IPS-15b (cell line): Measurements from ENCODE around the gene MSI2.

Source experiments
- H3K27me3 ChIP-seq: one replicate; pipeline ENCODE4 v1.6.1; 2013; ENCODE audit warnings: low read length; ENCODE audit not compliant: control insufficient read depth, insufficient read depth
- H3K36me3 ChIP-seq: one replicate; pipeline ENCODE4 v1.6.1; 2013; ENCODE audit warnings: low read length; ENCODE audit not compliant: control insufficient read depth, insufficient read depth
- H3K4me1 ChIP-seq: one replicate; pipeline ENCODE4 v1.6.1; 2013; ENCODE audit warnings: mild to moderate bottlenecking, low read length; ENCODE audit not compliant: control insufficient read depth, insufficient read depth
- H3K4me3 ChIP-seq: one replicate; pipeline ENCODE4 v1.5.1; 2013; ENCODE audit warnings: low read depth, low read length
- H3K9ac ChIP-seq: one replicate; pipeline ENCODE4 v1.6.1; 2013; ENCODE audit warnings: low read depth, mild to moderate bottlenecking, low read length
- H3K9me3 ChIP-seq: one replicate; pipeline ENCODE4 v1.6.1; 2013; ENCODE audit warnings: mild to moderate bottlenecking, low read length; ENCODE audit not compliant: control insufficient read depth, insufficient read depth

Gene MSI2

DNA sequence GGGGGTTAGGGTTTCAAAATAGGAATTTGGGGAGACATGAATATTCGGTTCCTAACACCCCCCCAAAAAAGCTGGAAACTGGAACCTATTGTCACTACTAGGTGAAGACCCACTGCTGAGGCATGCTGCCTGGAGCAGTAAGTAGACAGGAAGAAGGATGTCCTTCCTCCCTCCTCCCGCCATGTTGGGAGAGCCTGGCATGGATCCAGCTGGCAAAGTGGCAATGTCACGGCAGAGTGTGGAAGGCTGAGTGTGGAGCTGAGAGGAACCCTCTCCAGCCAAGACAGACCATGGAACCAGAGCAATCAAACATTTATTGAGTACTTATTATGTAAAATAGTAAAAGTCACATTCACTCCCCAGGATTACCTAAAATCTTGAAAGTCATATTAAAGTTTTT lies 439.7 kb downstream of the MSI2 start:
- Histone ChIP-seq H3K9me3 (no peaks in the 10 kb centered on the region), H3K4me3 (no peak overlapping the region)

GRCh38 chr17:57697197-57697596 lies 440.9 kb downstream of the MSI2 start:
- Histone ChIP-seq H3K9ac (no peak overlapping the region), H3K4me3 (no peak overlapping the region), H3K27me3 (no peaks in the 10 kb centered on the region), H3K36me3 (no peaks in the 10 kb centered on the region), H3K4me1 (no peaks in the 10 kb centered on the region), H3K9me3 (no peaks in the 10 kb centered on the region)

More for the DNA sequence above, 439.7 kb downstream of the MSI2 start:
- Histone ChIP-seq H3K27me3 (no peaks in the 10 kb centered on the region), H3K9ac (no peak overlapping the region), H3K4me1 (no peaks in the 10 kb centered on the region), H3K36me3 (no peaks in the 10 kb centered on the region)

DNA sequence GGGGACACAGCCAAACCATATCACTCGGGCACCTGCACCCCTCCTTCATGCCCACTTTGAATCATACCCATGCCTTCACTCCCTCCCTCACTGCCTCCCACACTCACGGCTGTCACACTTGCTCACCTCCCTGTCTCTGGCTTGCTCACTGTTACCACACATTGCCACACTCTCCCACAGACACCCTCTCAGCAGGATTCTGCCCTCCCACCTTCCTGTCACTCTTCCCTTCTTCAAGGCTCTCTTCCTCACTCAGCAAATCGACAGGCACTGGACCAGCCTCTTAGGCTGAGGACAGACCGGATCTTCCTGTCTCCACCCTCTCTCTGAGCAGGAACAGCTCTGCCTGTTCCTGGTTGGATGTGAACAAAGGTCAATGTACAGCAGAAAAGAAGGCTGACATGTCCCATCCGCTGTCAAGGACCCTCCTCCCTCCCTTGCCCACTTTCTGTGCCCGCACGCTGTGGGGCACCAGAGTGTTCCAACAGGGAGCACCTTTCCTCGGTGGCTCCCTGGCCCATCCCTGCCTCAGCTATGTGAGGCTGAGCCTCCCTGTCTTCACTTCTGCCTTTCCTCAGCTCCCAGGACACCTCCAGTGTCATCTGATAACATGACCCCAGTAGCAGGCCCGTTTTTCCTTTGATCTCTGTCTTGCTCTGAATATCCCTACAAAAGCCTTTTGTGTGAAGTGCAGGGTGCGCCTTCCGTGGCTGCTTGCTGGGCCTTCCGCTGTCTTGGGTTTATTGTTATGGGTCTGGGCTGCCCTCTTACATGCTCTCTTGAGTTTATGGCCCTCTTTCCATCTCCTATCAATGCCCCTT lies 441.8 kb downstream of the MSI2 start:
- no peak overlapping the region for H3K9ac ChIP-seq
- H3K9me3 ChIP-seq: no peaks in the 10 kb centered on the region
- no peaks in the 10 kb centered on the region for H3K36me3 ChIP-seq
- H3K4me3 ChIP-seq: no peak overlapping the region
- H3K4me1 ChIP-seq: no peaks in the 10 kb centered on the region
- H3K27me3 ChIP-seq: no peaks in the 10 kb centered on the region

GRCh38 chr17:57699751-57700219 lies 443.5 kb downstream of the MSI2 start:
- H3K4me3 ChIP-seq: no peak overlapping the region
- H3K9ac ChIP-seq: no peak overlapping the region
- no peaks in the 10 kb centered on the region for H3K4me1 ChIP-seq
- no peaks in the 10 kb centered on the region for H3K36me3 ChIP-seq
- no peaks in the 10 kb centered on the region for H3K27me3 ChIP-seq
- H3K9me3 ChIP-seq: no peaks in the 10 kb centered on the region

DNA sequence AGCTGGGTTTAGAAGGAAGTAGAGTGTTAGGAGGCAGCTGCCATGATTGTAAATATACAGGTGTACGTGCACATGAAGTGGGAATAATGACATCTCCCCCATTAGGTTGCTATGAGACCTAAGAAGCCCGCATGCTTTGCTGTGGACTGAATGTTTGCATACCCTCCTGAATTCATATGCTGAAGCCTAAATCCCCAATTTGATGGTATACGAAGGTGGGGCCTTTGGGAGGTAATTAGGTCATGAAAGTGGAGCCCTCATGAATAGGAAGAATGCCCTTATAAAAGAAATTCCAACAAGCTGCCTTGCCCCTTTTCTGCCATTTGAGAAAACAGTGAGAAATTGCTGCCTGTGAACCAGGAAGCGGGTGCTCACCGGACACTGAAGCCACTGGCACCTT lies 444.8 kb downstream of the MSI2 start:
- H3K27me3 ChIP-seq: peaks cover 2% of the 10 kb centered on the region
- no peak overlapping the region for H3K4me3 ChIP-seq
- no peak overlapping the region for H3K9ac ChIP-seq
- H3K9me3 ChIP-seq: no peaks in the 10 kb centered on the region
- H3K36me3 ChIP-seq: no peaks in the 10 kb centered on the region
- H3K4me1 ChIP-seq: no peaks in the 10 kb centered on the region

DNA sequence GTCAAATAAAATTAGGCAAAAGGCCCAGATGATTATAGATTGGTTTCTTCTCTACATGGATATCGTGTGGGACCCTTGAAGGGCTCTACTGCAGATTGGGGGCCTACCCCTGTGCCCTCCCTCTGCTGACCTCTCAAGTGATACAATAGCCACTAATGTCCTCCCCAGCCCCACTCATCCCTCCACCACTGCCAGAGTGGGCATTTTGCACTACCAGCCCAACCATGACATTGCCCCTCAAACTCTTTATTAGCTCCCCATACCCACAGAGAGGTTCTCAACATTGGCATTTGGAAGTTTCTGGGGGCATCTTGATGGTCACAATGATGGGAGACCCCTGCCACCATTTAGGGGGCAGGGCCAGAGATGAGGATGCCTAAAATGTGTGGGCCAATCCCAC lies 446.9 kb downstream of the MSI2 start:
- Histone ChIP-seq H3K4me1 (peaks cover 3% of the 10 kb centered on the region), H3K36me3 (no peaks in the 10 kb centered on the region), H3K9me3 (no peaks in the 10 kb centered on the region), H3K4me3 (no peak overlapping the region), H3K9ac (no peak overlapping the region), H3K27me3 (peaks cover 2% of the 10 kb centered on the region)

- H3K9ac ChIP-seq: no peak overlapping the region
- H3K36me3 ChIP-seq: no peaks in the 10 kb centered on the region
- H3K9me3 ChIP-seq: no peaks in the 10 kb centered on the region
- peaks cover 2% of the 10 kb centered on the region for H3K27me3 ChIP-seq
- no peak overlapping the region for H3K4me3 ChIP-seq
- peaks cover 4% of the 10 kb centered on the region for H3K4me1 ChIP-seq
These were observed 448.1 kb downstream of the MSI2 start for GRCh38 chr17:57704448-57704847.

GRCh38 chr17:57705921-57706695 lies 449.8 kb downstream of the MSI2 start:
- no peaks in the 10 kb centered on the region for H3K9me3 ChIP-seq
- H3K4me1 ChIP-seq: peaks cover 4% of the 10 kb centered on the region
- no peaks in the 10 kb centered on the region for H3K36me3 ChIP-seq
- H3K4me3 ChIP-seq: no peak overlapping the region
- no peak overlapping the region for H3K9ac ChIP-seq
- peaks cover 2% of the 10 kb centered on the region for H3K27me3 ChIP-seq

GRCh38 chr17:57706761-57707160 lies 450.4 kb downstream of the MSI2 start:
- Histone ChIP-seq H3K9me3 (no peaks in the 10 kb centered on the region), H3K27me3 (peaks cover 2% of the 10 kb centered on the region), H3K4me3 (no peak overlapping the region), H3K9ac (no peak overlapping the region), H3K36me3 (no peaks in the 10 kb centered on the region), H3K4me1 (peaks cover 4% of the 10 kb centered on the region)

DNA sequence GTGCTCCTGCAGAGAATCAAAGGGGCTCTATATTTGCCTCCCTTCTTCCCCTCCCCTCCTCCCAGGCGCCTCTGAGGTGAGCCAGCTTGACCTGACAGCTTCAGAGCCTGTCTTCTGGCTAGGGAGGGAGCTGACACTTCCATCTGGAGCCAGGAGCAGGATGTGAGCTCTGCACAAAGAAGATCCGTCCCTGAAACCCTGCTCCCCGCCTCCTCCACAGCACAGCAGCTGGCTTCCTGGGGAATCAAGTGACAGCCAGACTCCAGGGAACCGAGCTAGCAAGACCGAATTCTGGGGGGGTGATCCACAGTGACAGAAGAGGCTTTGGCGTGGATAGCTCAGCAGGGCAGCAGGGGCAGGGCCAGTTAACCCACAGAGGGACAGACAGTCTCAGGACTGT lies 451.6 kb downstream of the MSI2 start:
- no peaks in the 10 kb centered on the region for H3K9me3 ChIP-seq
- H3K4me1 ChIP-seq: peaks cover 4% of the 10 kb centered on the region
- no peak overlapping the region for H3K9ac ChIP-seq
- peak overlapping the region; percentile 12 for H3K4me3 ChIP-seq
- H3K36me3 ChIP-seq: no peaks in the 10 kb centered on the region
- peaks cover 2% of the 10 kb centered on the region for H3K27me3 ChIP-seq

GRCh38 chr17:57708410-57708809 lies 452.1 kb downstream of the MSI2 start:
- Histone ChIP-seq H3K36me3 (no peaks in the 10 kb centered on the region), H3K4me3 (peak overlapping the region; percentile 12), H3K4me1 (peaks cover 4% of the 10 kb centered on the region), H3K27me3 (peaks cover 2% of the 10 kb centered on the region), H3K9ac (no peak overlapping the region), H3K9me3 (no peaks in the 10 kb centered on the region)

- Histone ChIP-seq H3K36me3 (no peaks in the 10 kb centered on the region), H3K9me3 (no peaks in the 10 kb centered on the region), H3K4me3 (no peak overlapping the region), H3K9ac (no peak overlapping the region), H3K27me3 (no peaks in the 10 kb centered on the region), H3K4me1 (peaks cover 2% of the 10 kb centered on the region)
These were observed 456.8 kb downstream of the MSI2 start for GRCh38 chr17:57713140-57713539.
